Endodermal cell (in vitro differentiated cells): ENCODE measurements around the gene CHRNA7. TPM values are rescaled to one million over a fixed set of nuclear protein-coding genes. Genes with fewer than 3 reads are reported as not detected.

Experiments used
- DNase-seq: peaks from one replicate; pipeline ENCODE4 v3.0.0-alpha.2; 2017
- H3K27ac ChIP-seq: 2 replicates; pipeline ENCODE4 v1.5.1; 2013; ENCODE audit warnings: mild to moderate bottlenecking, low read depth, low read length, moderate library complexity
- H3K27me3 ChIP-seq: 2 replicates; pipeline ENCODE4 v1.6.1; 2013; ENCODE audit warnings: mild to moderate bottlenecking, low read length, moderate library complexity; ENCODE audit not compliant: insufficient read depth, control insufficient read depth, poor library complexity, severe bottlenecking
- H3K36me3 ChIP-seq: 2 replicates; pipeline ENCODE4 v1.7.0; 2013; ENCODE audit warnings: mild to moderate bottlenecking, low read length, moderate library complexity; ENCODE audit not compliant: control insufficient read depth, insufficient read depth
- H3K4me1 ChIP-seq: one replicate; pipeline ENCODE4 v1.7.0; 2013; ENCODE audit warnings: low read length; ENCODE audit not compliant: control insufficient read depth, insufficient read depth
- H3K4me3 ChIP-seq: 2 replicates; pipeline ENCODE4 v1.5.1; 2013; ENCODE audit warnings: mild to moderate bottlenecking, low read length, moderate library complexity
- H3K9ac ChIP-seq: 2 replicates; pipeline ENCODE4 v1.6.1; 2013; ENCODE audit warnings: mild to moderate bottlenecking, low read length, moderate library complexity; ENCODE audit not compliant: poor library complexity, severe bottlenecking; ENCODE audit errors: extremely low read depth
- H3K9me3 ChIP-seq: 2 replicates; pipeline ENCODE4 v1.6.1; 2013; ENCODE audit warnings: mild to moderate bottlenecking, low read length, moderate library complexity; ENCODE audit not compliant: control insufficient read depth
- H3K27ac Mint-ChIP-seq: 2 replicates; pipeline ENCODE4 v1.8.0; 2020; ENCODE audit warnings: mixed read lengths
- H3K27me3 Mint-ChIP-seq: 2 replicates; pipeline ENCODE4 v1.8.0; 2021; ENCODE audit warnings: mild to moderate bottlenecking, mixed read lengths; ENCODE audit not compliant: insufficient read depth
- H3K36me3 Mint-ChIP-seq: 2 replicates; pipeline ENCODE4 v1.8.0; 2020; ENCODE audit warnings: low read depth, mixed read lengths
- H3K4me1 Mint-ChIP-seq: 2 replicates; pipeline ENCODE4 v1.8.0; 2020; ENCODE audit warnings: mixed read lengths
- H3K4me3 Mint-ChIP-seq: 2 replicates; pipeline ENCODE4 v1.8.0; 2020; ENCODE audit warnings: mild to moderate bottlenecking, moderate library complexity, mixed read lengths
- H3K9me3 Mint-ChIP-seq: 2 replicates; pipeline ENCODE4 v1.8.0; 2020; ENCODE audit warnings: mild to moderate bottlenecking, mixed read lengths
- WGBS, 2 experiments: methylation state at CpG; one replicate each; pipeline versions ENCODE4 v1.1.5 to v1.1.7; 2013; ENCODE audit warnings: missing lambda C conversion rate in 2 of 2, mixed read lengths in 1 of 2; ENCODE audit not compliant: insufficient coverage in 1 of 2, insufficient read length in 1 of 2; 5-methylcytosine and 5-hydroxymethylcytosine counted together
- long read RNA-seq, 4 experiments: library from polyadenylated mRNA in 2 of 4; library from RNA in 1 of 4; library from capped mRNA in 1 of 4; stranded (forward) in 3 of 4; unstranded in 1 of 4; transcript quantifications; one replicate each; pipeline ENCODE4 v2.0.0, GENCODE V29; 2020 to 2021; ENCODE audit warnings: inconsistent platforms in 1 of 4
- polyA plus RNA-seq, 2 experiments: library from polyadenylated mRNA; stranded (reverse); fragments of 50-300 nt; gene quantifications; one replicate each; pipeline ENCODE4 v1.2.3, GENCODE V29; 2013
- total RNA-seq, 2 donors: library from RNA; stranded (reverse); fragmentation: NEBNext Ultra II Directional in 1 of 2; extraction: Animal tissue kit (Norgen Biotek cat#: 25700) in 1 of 2; gene quantifications; 2 replicates in 1 of 2; 3 replicates in 1 of 2; pipeline ENCODE4 v1.2.1, GENCODE V29; 2021
- TF ChIP-seq, protein P1 (sequence below): fragments of 200-600 bp; sonication (generic); conservative IDR thresholded peaks from 2 replicates; pipeline ENCODE4 v1.5.0; 2021; ENCODE audit warnings: antibody characterized with exemption, mild to moderate bottlenecking

The CHRNA7 gene
- total RNA-seq, result 1 to 10 TPM; 7.5 to 8.0 TPM
- 4.5 TPM for polyA plus RNA-seq (2013, experiment 1 of 2)
- polyA plus RNA-seq (2013, experiment 2 of 2), result 5.4 TPM
- long read RNA-seq, experiment 1, result 0 reads
- long read RNA-seq, experiment 2, full-length matches to known transcripts, result 5 of 6 reads
- long read RNA-seq, experiment 2, partial matches to known transcripts, result 0 of 6 reads
- long read RNA-seq, experiment 2, other reads (novel, unspliced or antisense), result 1 of 6 reads
- long read RNA-seq, experiment 3, full-length matches to known transcripts, result 18 of 23 reads
- long read RNA-seq, experiment 3, partial matches to known transcripts, result 1 of 23 reads
- long read RNA-seq, experiment 3, other reads (novel, unspliced or antisense), result 4 of 23 reads
- long read RNA-seq, experiment 4, result 0 reads

DNA sequence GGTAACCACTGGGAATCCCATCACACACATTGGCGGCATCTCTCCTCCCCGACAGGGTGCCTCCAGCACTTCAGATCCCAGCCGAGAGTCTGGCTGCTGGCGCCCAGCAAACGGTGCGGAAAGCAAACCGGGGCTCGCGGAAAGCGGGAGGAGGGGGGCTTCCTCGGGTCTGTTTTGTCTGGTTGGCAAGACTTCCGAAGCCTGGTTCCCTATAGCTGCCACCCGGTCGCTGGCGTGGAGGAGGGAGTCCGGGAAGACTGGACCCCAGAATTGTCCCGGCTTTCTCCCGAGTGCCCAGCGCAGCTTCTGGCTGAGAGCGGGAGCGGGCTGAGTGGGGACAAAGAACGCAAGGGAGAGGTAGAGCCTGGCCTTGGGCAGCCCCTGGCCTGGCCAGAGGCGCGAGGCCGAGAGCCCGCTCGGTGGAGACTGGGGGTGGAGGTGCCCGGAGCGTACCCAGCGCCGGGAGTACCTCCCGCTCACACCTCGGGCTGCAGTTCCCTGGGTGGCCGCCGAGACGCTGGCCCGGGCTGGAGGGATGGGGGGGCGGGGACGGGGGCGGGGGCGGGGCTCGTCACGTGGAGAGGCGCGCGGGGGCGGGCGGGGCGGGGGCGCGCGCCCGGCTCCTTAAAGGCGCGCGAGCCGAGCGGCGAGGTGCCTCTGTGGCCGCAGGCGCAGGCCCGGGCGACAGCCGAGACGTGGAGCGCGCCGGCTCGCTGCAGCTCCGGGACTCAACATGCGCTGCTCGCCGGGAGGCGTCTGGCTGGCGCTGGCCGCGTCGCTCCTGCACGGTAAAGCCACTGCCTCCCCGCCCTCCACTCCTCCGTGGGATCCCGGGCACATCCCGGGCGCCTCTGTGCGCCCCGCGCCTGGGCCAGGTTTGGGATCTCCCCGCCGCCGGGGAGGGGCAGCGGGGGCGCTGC, at the start of gene CHRNA7:
TSS of gene CHRNA7 (plus strand) at position 654 of the 920 bp plus-strand sequence. CDS start at position 734, 80 bp downstream.
- H3K4me1 ChIP-seq, result no peaks in the 10 kb centered on the region
- peak; percentile 94 for DNase-seq
- TF ChIP-seq, protein P1, sequence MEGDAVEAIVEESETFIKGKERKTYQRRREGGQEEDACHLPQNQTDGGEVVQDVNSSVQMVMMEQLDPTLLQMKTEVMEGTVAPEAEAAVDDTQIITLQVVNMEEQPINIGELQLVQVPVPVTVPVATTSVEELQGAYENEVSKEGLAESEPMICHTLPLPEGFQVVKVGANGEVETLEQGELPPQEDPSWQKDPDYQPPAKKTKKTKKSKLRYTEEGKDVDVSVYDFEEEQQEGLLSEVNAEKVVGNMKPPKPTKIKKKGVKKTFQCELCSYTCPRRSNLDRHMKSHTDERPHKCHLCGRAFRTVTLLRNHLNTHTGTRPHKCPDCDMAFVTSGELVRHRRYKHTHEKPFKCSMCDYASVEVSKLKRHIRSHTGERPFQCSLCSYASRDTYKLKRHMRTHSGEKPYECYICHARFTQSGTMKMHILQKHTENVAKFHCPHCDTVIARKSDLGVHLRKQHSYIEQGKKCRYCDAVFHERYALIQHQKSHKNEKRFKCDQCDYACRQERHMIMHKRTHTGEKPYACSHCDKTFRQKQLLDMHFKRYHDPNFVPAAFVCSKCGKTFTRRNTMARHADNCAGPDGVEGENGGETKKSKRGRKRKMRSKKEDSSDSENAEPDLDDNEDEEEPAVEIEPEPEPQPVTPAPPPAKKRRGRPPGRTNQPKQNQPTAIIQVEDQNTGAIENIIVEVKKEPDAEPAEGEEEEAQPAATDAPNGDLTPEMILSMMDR, result peak; percentile 54
- H3K4me3 ChIP-seq, result peak within 1 kb of the TSS; percentile 85
- Mint-ChIP-seq H3K27me3 (peaks cover 42% of the 10 kb centered on the region), H3K27ac (peak within 1 kb of the TSS; percentile 61), H3K9me3 (no peaks in the 10 kb centered on the region), H3K36me3 (no peaks in the 10 kb centered on the region), H3K4me1 (peaks cover 9% of the 10 kb centered on the region), H3K4me3 (peak within 1 kb of the TSS; percentile 73)
- H3K36me3 ChIP-seq, result no peaks in the 10 kb centered on the region
- no peaks in the 10 kb centered on the region for H3K9me3 ChIP-seq
- H3K9ac ChIP-seq, result peak within 1 kb of the TSS; percentile 31
- 0 to 1% methylated on average over 19 to 80 of the region's 92 CpGs for WGBS, 2 experiments
- H3K27ac ChIP-seq, result peak within 1 kb of the TSS; percentile 27
- H3K27me3 ChIP-seq, result peaks cover 35% of the 10 kb centered on the region

DNA sequence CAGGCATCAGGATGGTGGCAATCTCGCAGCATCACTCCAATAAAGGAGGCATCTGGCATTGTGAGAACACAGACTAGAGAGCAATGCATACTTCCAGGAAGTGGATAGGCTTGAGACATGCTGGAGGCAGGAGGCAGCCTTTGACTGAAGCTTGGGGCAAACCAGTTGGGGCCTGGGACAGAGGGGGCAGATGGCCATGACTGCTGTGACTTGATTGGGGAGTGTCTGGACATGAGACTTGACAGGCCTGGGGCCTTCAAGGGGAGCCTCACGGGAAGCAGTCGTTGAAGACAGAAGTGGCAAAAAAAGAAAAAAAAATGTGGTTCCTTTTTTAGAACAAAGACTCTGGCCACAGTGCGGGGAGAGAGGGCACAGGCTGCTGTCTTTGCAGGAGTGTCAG, 44.7 kb upstream of the CHRNA7 start:
- H3K4me3 Mint-ChIP-seq, result no peak overlapping the region
- peak overlapping the region; percentile 53 for H3K27ac ChIP-seq
- 67 to 86% methylated on average over 2 to 4 of the region's 4 CpGs for WGBS, 2 experiments
- DNase-seq, result no peak
- H3K27ac Mint-ChIP-seq, result no peak overlapping the region
- TF ChIP-seq, protein P1, result no peak
- no peak overlapping the region for H3K9ac ChIP-seq
- no peaks in the 10 kb centered on the region for H3K9me3 Mint-ChIP-seq
- H3K4me1 ChIP-seq, result no peaks in the 10 kb centered on the region
- peaks cover 18% of the 10 kb centered on the region for H3K4me1 Mint-ChIP-seq
- H3K9me3 ChIP-seq, result no peaks in the 10 kb centered on the region
- no peaks in the 10 kb centered on the region for H3K27me3 Mint-ChIP-seq
- H3K27me3 ChIP-seq, result no peaks in the 10 kb centered on the region
- no peaks in the 10 kb centered on the region for H3K36me3 Mint-ChIP-seq
- no peak overlapping the region for H3K4me3 ChIP-seq
- H3K36me3 ChIP-seq, result no peaks in the 10 kb centered on the region

DNA sequence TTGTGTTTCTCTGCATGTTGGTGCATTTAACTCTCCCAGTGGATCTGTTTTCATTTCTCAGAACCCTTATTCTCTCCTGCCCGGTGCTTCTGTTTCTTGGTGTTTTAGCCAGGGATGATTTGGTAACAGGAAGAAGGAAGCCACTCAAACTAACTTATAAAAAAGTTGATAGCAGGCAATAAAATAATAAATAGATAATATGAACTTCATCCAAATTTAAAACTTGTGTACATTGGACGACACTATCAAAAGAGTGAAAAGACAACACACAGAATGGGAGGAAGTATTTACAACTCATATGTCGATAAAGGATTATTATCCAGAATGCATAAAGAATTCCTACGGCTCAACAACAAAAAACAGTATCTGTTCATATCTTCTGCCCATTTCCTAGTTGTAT, 37.3 kb upstream of the CHRNA7 start:
- DNase-seq, result no peak
- Mint-ChIP-seq H3K27me3 (no peaks in the 10 kb centered on the region), H3K27ac (no peak overlapping the region), H3K4me3 (no peak overlapping the region), H3K4me1 (no peaks in the 10 kb centered on the region), H3K9me3 (no peaks in the 10 kb centered on the region), H3K36me3 (no peaks in the 10 kb centered on the region)
- 86% methylated on average over 4 of the region's 4 CpGs; no CpG with 5 or more reads in 1 of the 2 experiments for WGBS, 2 experiments
- Histone ChIP-seq H3K4me3 (no peak overlapping the region), H3K9ac (no peak overlapping the region), H3K4me1 (no peaks in the 10 kb centered on the region), H3K27ac (no peak overlapping the region), H3K36me3 (no peaks in the 10 kb centered on the region), H3K9me3 (no peaks in the 10 kb centered on the region), H3K27me3 (no peaks in the 10 kb centered on the region)
- TF ChIP-seq, protein P1, result no peak
